GM21723 (cell line): ENCODE measurements around the gene CFB.
"Not testable (repeated sequence)": the region's sequence is repeated elsewhere in the genome, so short reads cannot be mapped to it uniquely, and the experiment has no call there.

Experiments used
- ATAC-seq: cut with Tn5 transposase; IDR thresholded peaks from one replicate; pipeline ENCODE4 v1.9.1; 2021; ENCODE audit warnings: mild to moderate bottlenecking, moderate library complexity; ENCODE audit not compliant: unreplicated experiment

CFB gene

DNA sequence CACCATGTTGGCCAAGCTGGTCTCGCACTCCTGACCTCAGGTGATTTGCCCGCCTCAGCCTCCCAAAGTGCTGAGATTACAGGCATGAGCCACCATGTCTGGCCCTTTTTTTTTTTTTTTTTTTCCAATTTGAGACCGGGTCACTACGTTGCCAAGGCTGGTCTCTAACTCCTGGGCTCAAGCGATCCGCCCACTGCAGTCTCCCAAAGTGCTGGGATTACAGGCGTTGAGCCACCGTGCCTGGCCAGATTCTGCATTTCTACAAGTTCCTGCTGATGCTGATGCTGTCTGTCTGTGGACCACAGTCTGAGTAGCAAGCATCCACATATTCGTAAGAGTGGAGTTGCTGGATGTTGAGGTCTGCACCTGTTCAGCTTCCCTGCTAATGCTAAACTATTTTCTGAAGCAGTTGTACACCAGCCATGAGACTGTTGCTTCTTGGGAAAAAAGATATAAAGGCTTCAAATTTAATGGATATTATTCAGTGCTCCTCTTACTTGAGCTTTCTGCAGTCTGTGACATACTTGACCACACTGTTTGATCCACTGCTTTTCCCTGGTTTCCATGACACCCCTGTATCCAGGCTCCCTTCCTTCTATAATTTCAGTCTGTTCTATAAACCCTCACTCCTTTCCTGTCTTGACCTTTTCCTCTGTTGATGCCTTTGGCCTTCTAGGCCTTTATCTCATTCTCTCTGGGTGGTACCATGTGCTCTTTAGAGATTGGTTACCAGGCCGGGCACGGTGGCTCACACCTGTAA is 33.9 kb upstream of the CFB start:
- ATAC-seq, result no peak

DNA sequence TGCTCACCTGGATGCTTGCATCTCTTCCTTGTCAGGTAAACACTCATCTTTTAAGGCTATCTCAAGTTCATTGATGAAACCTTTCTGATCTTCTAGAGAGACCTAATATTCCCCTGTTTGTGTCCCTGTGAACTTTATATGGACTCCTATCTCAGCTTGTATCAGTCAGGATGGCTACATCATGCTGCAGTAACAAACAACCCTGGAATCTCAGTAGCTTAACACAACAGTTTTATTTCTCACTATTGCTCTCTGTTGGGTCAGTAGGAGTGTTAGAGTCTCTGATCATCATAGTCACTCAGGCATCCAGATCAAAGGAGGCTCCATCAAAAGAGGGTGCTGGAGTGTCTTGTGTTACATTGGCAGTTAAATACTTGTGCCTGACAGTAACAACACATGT is 30.5 kb upstream of the CFB start:
- no peak for ATAC-seq

DNA sequence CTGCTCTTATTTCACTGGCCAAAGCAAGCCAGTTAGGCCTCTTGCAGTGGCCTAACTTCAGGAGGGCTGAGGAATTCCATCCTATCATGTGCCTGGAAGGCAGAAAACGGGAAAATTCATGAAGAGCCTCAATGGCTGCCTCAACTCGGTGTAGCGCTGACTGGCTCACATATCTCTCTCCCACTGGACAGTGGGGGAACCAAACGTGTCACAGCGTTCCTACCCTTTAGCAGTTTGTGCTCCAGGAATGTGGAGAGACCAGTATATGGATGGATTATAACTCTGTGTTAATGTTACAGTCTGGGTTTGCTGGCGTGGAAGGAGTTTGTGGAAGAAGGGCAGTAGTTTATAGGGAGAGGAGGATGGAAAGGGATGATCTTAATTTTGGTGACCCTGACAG is 30.1 kb upstream of the CFB start:
- ATAC-seq, result no peak

DNA sequence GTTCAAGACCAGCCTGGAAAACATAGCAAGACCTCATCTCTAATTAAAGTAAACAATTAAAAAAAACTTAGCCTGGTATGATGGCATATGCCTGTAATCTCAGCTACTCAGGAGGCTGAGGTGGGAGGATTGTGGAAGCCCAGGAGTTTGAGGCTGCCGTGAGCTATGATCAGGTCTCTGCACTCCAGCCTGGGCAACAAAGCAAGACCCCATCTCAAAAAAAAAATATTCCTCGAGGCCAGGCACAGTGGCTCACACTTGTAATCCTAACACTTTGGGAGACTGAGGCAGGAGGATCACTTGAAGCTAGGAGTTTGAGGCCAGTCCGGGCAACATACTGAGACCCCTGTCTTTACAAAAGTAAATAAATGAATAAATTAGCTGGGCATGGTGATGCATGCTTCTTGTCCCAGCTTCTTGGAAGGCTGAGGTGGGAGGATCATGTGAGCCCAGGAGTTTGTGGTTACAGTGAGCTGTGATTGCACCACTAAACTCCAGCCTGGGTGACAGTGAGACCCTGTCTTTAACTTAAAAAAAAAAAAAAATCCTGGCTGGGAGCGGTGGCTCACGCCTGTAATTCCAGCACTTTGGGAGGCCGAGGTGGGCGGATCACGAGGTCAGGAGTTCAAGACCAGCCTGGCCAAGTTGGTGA is 27.7 kb upstream of the CFB start:
- no peak for ATAC-seq

DNA sequence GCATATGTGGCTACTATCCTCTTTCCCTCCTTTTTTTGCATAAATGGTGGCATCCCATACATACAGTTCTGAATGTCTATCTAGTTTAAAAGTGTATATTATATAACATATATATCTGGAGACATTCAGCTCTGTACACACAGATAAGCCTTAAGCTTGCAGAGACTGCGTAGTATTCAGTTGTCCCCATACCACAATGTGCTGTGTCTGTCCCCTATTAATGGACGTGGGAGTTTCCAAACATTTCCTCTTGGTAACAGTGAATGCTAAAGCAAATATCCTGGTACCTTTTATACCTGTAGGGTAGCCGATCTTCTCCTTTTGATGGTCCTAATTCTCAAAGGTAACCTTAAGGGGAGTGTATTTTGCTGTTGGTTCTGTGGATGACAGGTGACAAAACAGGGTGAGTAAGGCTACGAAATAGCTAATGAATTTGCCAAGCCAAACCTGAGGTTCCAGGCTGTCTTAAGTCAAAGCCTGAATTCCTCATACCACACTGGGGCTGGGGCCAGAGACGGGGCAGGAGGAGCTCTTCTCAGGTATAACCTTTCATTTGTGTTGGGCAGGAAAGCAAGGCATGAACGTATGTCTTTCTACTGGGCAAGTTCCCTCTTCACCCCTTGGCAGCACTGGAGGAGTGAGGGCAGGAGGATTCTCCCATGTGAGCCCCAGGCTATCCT is 26.1 kb upstream of the CFB start:
- ATAC-seq, result no peak

DNA sequence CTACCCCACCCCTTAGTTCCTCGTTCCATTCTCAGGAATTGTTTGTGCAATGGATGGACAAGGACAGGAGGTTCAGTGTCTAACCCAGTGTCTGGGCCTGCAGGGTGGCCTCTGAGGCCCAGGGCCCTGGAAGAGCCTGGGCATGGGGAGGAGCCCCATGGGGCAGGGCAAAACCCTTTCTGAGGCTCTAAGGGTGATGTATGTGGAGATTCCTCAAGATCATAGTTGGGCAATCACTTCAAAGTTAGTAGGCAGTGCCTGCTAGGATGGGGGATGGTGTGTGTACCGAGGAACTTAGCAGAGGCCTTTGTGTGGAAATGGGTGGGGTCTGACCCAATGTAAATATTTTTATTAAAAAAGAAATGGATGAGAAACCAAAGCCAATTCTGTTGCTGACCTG is 25.1 kb upstream of the CFB start:
- no peak for ATAC-seq

DNA sequence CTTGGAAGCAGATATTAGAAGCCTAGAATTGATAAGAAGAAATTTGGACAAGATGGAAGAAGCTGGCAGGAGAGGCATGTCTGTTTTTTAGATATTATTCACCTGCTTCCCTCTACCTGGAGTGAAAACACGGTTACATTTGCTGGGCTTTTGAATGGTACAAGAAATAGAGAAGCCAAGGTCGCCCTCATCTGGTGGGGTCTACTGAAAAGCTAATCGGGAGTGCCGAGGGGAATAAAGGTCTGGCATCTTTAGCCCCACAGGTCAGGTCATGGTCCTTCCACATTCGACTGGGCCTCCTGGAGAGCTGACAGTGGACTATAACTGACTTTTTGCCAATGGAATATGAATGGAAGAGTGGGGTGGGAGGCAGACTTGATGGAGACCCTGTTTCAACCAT is 23.0 kb upstream of the CFB start:
- ATAC-seq, result no peak

DNA sequence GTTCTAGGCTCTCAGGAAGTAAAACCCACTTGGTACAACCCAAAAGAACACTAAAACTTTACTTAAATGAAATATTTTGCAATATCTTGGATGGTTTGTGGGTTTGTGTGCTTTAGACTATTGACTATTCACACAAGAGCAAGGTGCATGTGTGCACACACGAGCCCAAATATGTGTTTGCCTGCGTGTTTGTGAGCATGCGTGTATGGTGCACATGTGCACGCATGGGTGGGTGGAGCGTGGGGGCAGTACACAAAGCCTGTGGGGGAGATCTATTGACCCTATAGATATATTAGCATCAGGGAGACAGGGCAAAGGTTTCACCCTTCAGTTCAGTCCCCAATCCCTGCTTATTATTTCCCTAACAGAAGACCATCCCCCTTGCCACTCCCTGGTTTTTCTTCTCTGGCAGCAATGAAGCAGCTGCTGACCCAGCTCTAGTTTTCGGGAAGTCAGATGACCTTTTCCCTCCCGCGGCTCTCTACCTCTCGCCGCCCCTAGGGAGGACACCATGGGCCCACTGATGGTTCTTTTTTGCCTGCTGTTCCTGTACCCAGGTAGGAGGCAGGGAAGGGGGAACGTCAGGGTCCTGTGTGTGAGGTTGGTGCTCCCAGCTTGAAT is 18.5 kb upstream of the CFB start, which contains the start of gene C2:
C2 (plus strand) TSS at position 476 of the 621 bp plus-strand sequence; CDS start at position 512, 36 bp downstream.
- ATAC-seq, result no peak

DNA sequence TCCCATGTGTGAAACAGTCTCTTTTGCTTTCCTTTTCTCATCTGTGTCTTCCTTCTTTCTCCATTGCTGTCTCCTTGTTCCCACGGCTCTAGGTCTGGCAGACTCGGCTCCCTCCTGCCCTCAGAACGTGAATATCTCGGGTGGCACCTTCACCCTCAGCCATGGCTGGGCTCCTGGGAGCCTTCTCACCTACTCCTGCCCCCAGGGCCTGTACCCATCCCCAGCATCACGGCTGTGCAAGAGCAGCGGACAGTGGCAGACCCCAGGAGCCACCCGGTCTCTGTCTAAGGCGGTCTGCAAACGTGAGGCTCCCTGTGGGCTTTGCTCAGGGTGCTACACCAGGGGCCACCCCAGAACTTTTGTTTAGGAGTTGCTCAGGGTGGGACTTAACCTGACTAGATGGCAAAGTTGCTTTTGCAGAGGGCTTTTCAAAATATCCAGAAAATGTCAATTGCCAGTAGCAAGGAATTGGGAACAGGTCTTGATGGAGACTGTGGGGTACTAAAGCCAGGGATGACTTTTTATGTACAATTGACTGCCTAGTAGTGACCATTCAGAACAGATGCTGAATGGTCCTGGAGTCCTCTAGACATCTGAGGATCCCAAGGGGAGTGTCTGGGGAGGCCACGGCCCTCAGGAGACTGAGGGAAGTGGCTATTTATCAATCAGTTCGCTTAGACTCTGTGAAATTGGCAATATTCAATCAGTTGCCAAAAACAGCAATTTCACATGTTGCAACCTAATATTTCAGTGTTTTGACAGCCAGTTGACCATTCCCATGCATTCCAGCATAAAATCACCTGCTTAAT is 17.8 kb upstream of the CFB start:
- ATAC-seq, result no peak

DNA sequence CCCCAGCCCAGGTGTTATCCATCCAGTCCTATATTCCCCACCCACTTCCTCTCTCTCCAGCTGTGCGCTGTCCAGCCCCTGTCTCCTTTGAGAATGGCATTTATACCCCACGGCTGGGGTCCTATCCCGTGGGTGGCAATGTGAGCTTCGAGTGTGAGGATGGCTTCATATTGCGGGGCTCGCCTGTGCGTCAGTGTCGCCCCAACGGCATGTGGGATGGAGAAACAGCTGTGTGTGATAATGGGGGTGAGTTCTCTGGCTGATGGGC is 17.3 kb upstream of the CFB start:
- no peak for ATAC-seq

DNA sequence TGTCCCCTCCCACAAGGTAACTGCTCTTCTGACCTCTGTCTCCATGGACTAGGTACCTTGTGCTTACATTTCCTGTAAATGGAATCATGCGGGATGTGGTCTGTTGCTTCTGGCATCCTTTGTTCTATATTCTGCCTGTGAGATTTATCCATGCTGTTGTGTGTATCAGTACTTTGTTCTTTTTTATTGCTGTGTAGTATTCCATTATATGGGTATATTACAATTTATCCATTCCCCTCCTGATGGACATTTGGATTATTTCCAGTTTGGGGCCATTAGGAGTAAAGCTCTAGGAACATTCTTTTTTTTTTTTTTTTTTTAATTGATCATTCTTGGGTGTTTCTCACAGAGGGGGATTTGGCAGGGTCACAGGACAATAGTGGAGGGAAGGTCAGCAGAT is 14.9 kb upstream of the CFB start:
- ATAC-seq, result no peak

DNA sequence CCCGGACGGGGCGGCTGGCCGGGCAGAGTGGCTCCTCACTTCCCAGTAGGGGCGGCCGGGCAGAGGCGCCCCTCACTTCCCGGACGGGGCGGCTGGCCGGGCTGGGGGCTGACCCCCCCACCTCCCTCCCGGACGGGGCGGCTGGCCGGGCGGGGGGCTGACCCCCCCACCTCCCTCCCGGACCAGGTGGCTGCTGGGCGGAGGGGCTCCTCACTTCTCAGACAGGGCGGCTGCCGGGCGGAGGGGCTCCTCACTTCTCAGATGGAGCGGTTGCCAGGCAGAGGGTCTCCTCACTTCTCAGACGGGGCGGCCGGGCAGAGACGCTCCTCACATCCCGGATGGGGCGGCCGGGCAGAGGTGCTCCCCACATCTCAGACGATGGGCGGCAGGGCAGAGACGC is 13.8 kb upstream of the CFB start:
- ATAC-seq, result not testable (repeated sequence)

DNA sequence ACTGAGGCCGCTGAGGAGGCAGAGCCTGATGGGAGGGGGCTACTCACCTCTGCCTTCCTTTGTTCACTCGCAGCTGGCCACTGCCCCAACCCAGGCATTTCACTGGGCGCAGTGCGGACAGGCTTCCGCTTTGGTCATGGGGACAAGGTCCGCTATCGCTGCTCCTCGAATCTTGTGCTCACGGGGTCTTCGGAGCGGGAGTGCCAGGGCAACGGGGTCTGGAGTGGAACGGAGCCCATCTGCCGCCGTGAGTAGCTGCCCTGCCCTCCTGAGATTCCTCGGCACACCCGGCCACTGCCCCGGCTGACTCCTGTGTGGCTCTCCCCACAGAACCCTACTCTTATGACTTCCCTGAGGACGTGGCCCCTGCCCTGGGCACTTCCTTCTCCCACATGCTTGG is 12.4 kb upstream of the CFB start:
- ATAC-seq, result no peak

DNA sequence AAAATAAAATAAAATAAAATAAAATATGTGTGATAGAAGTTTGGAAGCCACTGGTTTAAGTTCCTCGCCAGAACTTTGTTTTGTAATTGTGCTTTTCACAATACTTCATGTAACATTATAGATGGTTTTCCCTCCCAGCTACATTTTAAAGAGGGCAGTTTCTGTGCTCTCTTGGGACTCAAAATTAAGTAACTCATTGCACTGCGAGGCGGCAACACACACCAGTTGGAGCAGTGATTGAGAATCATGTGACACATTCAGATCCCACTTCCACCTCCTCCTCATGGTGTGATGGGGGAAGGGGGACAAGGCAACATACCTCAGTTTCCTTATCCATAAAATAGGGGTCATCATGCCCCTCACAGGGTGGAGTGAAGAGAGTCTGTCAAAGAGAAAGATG is 10.9 kb upstream of the CFB start:
- ATAC-seq, result no peak

DNA sequence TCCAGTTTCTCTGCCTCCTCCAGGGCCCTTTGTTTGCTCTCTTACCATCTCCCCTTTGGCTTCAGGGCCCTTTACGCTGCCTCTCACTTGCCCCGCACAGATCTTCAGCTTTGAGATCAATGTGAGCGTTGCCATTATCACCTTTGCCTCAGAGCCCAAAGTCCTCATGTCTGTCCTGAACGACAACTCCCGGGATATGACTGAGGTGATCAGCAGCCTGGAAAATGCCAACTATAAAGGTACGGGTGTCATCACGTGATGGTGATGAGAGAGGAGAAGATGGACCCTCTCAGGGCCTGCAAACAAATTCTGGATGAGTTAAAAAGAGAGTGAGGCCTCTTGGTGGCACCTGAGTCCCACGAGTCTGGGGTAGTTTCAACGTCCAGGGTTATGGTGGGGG is 10.1 kb upstream of the CFB start:
- no peak for ATAC-seq

DNA sequence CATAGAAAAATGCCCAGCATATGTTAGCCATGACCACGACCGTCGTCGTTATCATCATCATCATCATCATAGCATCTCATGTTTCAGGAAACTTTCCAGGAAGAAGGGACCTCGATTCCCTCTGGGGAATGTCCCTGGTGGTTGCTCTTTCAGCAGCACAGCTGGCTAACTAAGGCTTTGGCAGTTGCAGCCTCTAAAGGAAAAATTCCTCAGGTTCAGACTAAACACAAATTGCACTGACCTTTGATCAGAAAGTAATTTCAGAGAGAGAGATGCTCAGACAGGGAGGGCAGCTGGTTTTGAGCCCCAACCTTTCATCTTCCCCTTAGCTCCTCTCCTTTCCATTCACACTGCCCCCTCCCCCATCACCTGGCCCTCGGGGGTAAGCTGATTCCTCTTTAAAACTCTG is 5.6 kb upstream of the CFB start:
- ATAC-seq, result no peak

DNA sequence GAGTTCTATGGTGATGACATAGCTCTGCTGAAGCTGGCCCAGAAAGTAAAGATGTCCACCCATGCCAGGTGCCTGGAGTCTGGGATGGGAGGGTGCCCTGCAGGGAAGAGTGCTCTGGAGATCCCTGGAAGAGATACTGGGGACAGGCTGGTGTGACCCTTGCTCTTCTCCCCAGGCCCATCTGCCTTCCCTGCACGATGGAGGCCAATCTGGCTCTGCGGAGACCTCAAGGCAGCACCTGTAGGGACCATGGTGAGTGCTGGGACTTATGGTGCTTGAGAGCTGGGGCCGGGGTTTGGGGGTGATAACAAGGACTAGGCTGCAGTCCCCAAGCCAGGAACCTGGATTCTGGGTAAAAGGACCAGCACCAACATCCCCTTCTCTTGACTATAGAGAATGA is 2.2 kb upstream of the CFB start:
- no peak for ATAC-seq

DNA sequence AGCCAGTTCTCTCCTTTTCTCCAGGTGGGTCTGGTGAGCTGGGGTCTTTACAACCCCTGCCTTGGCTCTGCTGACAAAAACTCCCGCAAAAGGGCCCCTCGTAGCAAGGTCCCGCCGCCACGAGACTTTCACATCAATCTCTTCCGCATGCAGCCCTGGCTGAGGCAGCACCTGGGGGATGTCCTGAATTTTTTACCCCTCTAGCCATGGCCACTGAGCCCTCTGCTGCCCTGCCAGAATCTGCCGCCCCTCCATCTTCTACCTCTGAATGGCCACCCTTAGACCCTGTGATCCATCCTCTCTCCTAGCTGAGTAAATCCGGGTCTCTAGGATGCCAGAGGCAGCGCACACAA is 765 bp upstream of the CFB start:
- ATAC-seq, result no peak

DNA sequence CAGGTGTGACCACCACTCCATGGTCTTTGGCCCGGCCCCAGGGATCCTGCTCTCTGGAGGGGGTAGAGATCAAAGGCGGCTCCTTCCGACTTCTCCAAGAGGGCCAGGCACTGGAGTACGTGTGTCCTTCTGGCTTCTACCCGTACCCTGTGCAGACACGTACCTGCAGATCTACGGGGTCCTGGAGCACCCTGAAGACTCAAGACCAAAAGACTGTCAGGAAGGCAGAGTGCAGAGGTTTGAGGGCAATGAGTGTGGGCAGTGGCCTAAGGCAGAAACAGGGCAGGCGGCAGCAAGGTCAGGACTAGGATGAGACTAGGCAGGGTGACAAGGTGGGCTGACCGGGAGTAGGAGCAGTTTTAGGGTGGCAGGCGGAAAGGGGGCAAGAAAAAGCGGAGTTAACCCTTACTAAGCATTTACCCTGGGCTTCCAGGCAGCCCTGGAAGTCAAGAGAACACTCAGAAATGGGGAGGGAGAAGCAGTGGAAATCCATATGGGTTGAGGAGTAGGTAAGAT is 533 bp downstream of the CFB start:
- no peak for ATAC-seq

DNA sequence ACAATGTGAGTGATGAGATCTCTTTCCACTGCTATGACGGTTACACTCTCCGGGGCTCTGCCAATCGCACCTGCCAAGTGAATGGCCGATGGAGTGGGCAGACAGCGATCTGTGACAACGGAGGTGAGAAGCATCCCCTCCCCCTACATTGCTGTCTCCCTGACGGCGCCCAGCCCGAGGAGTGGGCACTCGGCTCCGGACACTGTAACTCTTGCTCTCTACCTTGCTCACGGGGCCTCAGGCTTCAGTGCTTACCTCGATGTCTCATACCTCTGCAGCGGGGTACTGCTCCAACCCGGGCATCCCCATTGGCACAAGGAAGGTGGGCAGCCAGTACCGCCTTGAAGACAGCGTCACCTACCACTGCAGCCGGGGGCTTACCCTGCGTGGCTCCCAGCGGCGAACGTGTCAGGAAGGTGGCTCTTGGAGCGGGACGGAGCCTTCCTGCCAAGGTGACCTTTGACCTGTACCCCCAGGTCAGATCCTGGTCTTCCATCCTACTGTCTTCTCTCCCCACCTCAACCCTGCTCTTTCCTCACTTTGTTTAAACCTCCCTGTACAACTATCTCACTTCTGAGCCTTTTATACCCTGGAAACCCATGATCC is 1.3 kb downstream of the CFB start:
- no peak for ATAC-seq

DNA sequence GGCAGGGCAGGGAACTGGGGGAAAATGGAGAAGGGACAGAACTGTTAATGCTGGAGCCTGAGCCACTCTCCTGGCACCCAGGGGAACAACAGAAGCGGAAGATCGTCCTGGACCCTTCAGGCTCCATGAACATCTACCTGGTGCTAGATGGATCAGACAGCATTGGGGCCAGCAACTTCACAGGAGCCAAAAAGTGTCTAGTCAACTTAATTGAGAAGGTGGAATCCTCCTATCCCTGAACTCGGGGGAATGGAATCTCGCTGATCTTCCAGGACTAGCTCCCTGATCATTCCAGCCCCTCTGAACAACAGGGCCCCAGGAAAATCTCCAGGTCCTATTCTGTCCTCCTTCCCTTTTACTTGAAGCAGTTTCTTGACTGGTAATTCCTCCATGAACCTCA is 2.0 kb downstream of the CFB start:
- ATAC-seq, result no peak
